OCI-M2 (cell line): ENCODE data around the gene RORB.

Experiments
- DNase-seq: peaks from one replicate; lab custom pipeline; 2025; ENCODE audit not compliant: unreplicated experiment; lab: John Stamatoyannopoulos, UW

Gene RORB

GRCh38 chr9:74697535-74697934 lies 200.4 kb downstream of the RORB start:
- DNase-seq = no peak

GRCh38 chr9:74711341-74711740 lies 214.2 kb downstream of the RORB start:
- DNase-seq = no peak

- DNase-seq = no peak
Measured at GRCh38 chr9:74718709-74719108, 221.6 kb downstream of the RORB start.

GRCh38 chr9:74719306-74719705 lies 222.2 kb downstream of the RORB start:
- DNase-seq = no peak

- no peak for DNase-seq
Measured at GRCh38 chr9:74721696-74722660, 224.8 kb downstream of the RORB start.

GRCh38 chr9:74724317-74724716 lies 227.2 kb downstream of the RORB start:
- no peak for DNase-seq

- DNase-seq = no peak
Measured at GRCh38 chr9:74726581-74726980, 229.4 kb downstream of the RORB start.

GRCh38 chr9:74728176-74728575 lies 231.0 kb downstream of the RORB start:
- DNase-seq = no peak

GRCh38 chr9:74729136-74729695 lies 232.1 kb downstream of the RORB start:
- DNase-seq = no peak

GRCh38 chr9:74735761-74736160 lies 238.6 kb downstream of the RORB start:
- no peak for DNase-seq

- DNase-seq = no peak
Measured at GRCh38 chr9:74736646-74737045, 239.5 kb downstream of the RORB start.

- DNase-seq = no peak
Measured at GRCh38 chr9:74742191-74742790, 245.2 kb downstream of the RORB start.
